ENCODE data around the gene TSPEAR. TPM values are rescaled to one million over a fixed set of nuclear protein-coding genes. Genes with fewer than 3 reads are reported as not detected.
"Not testable (repeated sequence)": the region's sequence is repeated elsewhere in the genome, so short reads cannot be mapped to it uniquely, and the experiment has no call there.

Gene TSPEAR
- total and polyA plus RNA-seq, 12 donors, result under 0.01 to 3.4 (median 1.0) TPM; not detected in 3

DNA sequence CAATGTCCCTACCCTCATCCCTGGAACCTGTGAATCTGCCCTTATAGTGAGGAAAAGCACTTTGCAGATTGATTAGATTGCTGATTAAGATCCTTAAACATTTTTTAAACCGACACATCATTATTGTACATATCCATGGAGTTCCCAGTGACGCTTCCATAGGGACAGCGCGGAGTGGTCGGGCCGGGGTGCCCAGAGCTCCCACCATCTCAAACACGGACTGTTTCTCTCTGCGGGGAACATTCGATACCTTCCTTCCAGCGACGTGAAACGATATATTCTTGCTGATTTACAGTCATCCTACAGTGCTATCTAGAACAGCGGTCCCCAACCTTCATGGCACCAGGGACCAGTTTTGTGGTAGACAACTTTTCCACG is 10.4 kb downstream of the TSPEAR start:
- no peaks in the 10 kb centered on the region for H3K36me3 ChIP-seq
- no peaks in the 10 kb centered on the region for H3K9me3 ChIP-seq
- DNase-seq, result no peak
- no peak overlapping the region for H3K4me3 ChIP-seq
- intact Hi-C loops (cut with DNase I), result no loop called here
- TF ChIP-seq, protein P1, sequence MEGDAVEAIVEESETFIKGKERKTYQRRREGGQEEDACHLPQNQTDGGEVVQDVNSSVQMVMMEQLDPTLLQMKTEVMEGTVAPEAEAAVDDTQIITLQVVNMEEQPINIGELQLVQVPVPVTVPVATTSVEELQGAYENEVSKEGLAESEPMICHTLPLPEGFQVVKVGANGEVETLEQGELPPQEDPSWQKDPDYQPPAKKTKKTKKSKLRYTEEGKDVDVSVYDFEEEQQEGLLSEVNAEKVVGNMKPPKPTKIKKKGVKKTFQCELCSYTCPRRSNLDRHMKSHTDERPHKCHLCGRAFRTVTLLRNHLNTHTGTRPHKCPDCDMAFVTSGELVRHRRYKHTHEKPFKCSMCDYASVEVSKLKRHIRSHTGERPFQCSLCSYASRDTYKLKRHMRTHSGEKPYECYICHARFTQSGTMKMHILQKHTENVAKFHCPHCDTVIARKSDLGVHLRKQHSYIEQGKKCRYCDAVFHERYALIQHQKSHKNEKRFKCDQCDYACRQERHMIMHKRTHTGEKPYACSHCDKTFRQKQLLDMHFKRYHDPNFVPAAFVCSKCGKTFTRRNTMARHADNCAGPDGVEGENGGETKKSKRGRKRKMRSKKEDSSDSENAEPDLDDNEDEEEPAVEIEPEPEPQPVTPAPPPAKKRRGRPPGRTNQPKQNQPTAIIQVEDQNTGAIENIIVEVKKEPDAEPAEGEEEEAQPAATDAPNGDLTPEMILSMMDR (IDR thresholded peaks at IDR 0.05), result no peak
- H3K4me1 ChIP-seq, result no peaks in the 10 kb centered on the region
- no peak for ATAC-seq
- H3K27me3 ChIP-seq, result peaks cover 0 to 94% (median 88%) of the 10 kb centered on the region in 7 donors
- no peak overlapping the region for H3K27ac ChIP-seq
- 83 to 85% methylated on average over 14 of the region's 14 CpGs for WGBS, 2 donors

DNA sequence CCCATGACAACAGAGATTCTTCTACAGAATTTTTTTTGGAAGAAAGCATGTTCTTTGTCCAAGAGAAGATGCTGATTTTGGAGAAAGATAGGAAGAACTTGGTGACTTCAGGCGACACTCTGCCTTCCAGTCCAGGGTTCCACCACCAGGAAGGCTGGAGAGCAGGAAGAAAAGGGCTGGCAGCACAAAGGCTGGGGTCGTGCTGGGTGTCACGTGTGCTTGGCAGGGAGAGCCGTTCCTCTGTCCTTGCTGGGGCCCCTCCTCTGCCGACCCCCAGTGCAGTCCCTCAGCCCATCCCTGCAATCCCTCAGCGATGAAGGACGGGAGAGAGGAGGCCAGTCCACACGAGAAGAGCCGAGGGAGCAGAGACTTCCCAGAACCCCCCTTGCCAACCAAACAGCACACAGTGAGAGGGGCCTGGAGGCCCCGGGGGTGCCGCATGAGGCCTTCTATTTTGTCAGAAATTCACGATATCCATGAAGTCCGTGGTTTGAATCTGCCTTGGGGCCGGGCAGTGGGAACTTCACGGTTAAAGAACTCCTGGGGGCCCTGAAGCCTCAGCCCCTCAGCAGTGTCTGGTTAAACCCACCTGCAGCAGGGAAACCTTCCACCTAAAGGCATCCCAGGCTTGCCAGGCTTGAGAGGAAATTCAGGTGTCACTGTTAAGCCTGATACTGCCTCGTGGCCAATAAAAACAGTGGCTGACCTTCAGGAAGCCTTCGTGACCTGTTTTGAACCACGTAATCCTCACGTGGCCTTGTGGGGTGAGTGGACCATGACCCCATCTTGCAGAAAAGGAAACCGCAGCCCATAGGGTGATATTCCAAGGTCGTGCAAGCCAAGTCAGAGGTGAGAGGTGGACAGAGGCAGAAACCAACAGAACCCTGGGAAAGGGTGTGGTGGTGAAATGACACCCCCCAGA is 11.0 kb downstream of the TSPEAR start:
- intact Hi-C loops (cut with DNase I), result no loop called here
- Histone ChIP-seq H3K27me3 (peaks cover 0 to 92% (median 90%) of the 10 kb centered on the region in 7 donors), H3K36me3 (no peaks in the 10 kb centered on the region), H3K4me3 (no peak overlapping the region), H3K9me3 (no peaks in the 10 kb centered on the region), H3K27ac (no peak overlapping the region), H3K4me1 (no peaks in the 10 kb centered on the region)
- DNase-seq, result no peak
- 46 to 47% methylated on average over 21 of the region's 21 CpGs for WGBS, 2 donors
- no peak for ATAC-seq
- TF ChIP-seq, protein P1 (IDR thresholded peaks at IDR 0.05), result no peak

DNA sequence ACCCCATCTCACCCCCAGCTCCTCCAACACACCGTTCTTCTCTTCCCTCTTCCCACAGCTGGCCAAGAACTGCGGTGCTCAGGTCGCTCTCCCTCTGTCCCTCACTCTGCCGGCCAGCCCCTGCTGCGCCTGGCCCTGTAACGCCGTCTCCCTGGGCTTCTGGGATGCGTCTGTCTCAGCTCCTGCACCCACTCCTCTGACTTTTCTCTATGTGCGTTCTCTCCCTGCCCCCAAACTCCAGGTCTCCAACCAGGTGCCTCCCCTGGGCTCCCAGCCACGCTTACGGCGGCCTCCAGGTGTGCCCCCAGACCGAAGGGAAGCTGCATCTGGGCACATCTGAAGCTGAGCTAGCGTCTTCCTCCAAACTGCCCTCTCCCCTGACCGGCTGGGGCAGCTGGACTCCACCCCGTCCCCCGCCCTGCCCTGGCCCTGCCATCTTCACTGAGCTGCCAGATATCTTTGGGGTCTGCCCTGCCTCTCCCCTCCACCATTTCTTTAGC is 11.8 kb downstream of the TSPEAR start:
- H3K36me3 ChIP-seq, result no peaks in the 10 kb centered on the region
- intact Hi-C loops (cut with DNase I), result no loop called here
- no peaks in the 10 kb centered on the region for H3K4me1 ChIP-seq
- peaks cover 0 to 97% (median 83%) of the 10 kb centered on the region in 7 donors for H3K27me3 ChIP-seq
- H3K27ac ChIP-seq, result no peak overlapping the region
- DNase-seq, result no peak
- no peak for ATAC-seq
- H3K9me3 ChIP-seq, result peaks cover 0 to 2% (median 0%) of the 10 kb centered on the region in 11 donors
- 39% methylated on average over 17 of the region's 17 CpGs for WGBS, 2 donors
- TF ChIP-seq, protein P1 (IDR thresholded peaks at IDR 0.05), result no peak
- H3K4me3 ChIP-seq, result no peak overlapping the region

DNA sequence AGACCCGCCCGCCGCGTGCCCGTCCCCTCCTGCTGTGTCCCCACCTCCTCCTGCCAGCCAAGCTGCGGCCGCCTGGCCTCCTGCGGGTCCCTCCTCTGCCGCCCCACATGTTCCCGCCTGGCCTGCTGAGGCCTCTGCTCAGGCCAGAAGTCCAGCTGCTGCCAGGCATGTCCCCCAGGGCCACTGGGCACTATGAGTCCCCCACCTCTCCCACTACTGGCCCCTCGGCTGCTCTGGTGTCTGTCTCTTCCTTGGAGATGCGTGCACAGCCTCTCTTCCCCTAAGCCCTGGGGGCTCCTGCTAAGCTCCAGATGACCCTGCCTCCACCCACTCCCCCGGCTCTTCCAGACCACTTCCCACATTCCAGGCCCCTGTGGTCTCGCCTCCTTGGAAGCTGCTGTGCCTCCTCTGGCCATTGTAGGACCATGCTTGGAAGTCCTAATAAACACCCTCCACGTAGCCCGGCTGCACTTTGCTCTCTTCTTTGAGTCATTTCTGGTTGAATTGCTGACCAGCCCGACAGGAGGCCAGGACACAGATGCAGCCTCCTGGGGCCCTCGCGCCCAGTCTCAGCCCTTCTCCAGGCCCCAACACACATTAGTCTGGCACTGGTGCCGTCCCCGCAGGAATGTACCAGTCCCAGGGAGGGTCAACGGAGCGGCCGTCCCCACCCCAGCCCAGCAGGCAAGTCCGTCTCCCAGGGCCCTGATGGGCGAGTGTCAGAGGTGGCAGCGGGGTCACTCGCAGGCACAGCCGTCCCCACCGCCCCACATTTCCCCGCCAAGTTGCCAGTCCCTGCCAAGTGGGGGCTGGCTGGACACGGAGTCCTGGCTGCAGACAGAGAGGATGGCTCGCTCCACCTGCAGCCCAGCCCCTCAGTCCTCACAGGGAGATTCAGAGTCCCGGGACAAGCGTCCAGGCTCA is 13.3 kb downstream of the TSPEAR start:
- Histone ChIP-seq H3K4me3 (no peak overlapping the region), H3K27ac (no peak overlapping the region), H3K36me3 (no peaks in the 10 kb centered on the region), H3K9me3 (peaks cover 0 to 17% (median 9%) of the 10 kb centered on the region in 11 donors), H3K4me1 (no peaks in the 10 kb centered on the region), H3K27me3 (peaks cover 0 to 84% (median 68%) of the 10 kb centered on the region in 7 donors)
- peak in 2 of 8 donors; percentile 20 to 22 for ATAC-seq
- TF ChIP-seq, protein P1 (IDR thresholded peaks at IDR 0.05), result no peak
- intact Hi-C loops (cut with DNase I), result no loop called here
- WGBS, 2 donors, result 23 to 24% methylated on average over 35 of the region's 35 CpGs
- no peak for DNase-seq

DNA sequence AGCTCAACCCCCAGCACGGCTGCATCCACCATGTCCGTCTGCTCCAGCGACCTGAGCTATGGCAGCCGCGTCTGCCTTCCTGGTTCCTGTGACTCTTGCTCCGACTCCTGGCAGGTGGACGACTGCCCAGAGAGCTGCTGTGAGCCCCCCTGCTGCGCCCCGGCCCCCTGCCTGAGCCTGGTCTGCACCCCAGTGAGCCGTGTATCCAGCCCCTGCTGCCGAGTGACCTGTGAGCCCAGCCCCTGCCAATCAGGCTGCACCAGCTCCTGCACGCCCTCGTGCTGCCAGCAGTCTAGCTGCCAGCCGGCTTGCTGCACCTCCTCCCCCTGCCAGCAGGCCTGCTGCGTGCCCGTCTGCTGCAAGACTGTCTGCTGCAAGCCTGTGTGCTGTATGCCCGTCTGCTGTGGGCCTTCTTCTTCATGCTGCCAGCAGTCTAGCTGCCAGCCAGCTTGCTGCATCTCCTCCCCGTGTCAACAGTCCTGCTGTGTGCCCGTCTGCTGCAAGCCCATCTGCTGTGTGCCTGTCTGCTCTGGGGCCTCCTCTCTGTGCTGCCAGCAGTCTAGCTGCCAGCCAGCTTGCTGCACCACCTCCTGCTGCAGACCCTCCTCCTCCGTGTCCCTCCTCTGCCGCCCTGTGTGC is 14.1 kb downstream of the TSPEAR start, which contains the start of gene KRTAP10-12:
Gene KRTAP10-12, plus strand, starts transcription at position 1 of the 639 bp plus-strand sequence. Its CDS starts 30 bp downstream, at position 31.
- intact Hi-C loops (cut with DNase I); H3K36me3 ChIP-seq; H3K4me1 ChIP-seq; ATAC-seq; DNase-seq; H3K4me3 ChIP-seq; H3K27ac ChIP-seq: not testable (repeated sequence)
- peaks cover 0 to 24% (median 12%) of the 10 kb centered on the region in 11 donors for H3K9me3 ChIP-seq
- 28 to 35% methylated on average over 18 to 20 of the region's 21 CpGs for WGBS, 2 donors
- H3K27me3 ChIP-seq, result peaks cover 0 to 76% (median 61%) of the 10 kb centered on the region in 7 donors
